ENCODE measurements around the gene CHRNB2.

CHRNB2 gene

DNA sequence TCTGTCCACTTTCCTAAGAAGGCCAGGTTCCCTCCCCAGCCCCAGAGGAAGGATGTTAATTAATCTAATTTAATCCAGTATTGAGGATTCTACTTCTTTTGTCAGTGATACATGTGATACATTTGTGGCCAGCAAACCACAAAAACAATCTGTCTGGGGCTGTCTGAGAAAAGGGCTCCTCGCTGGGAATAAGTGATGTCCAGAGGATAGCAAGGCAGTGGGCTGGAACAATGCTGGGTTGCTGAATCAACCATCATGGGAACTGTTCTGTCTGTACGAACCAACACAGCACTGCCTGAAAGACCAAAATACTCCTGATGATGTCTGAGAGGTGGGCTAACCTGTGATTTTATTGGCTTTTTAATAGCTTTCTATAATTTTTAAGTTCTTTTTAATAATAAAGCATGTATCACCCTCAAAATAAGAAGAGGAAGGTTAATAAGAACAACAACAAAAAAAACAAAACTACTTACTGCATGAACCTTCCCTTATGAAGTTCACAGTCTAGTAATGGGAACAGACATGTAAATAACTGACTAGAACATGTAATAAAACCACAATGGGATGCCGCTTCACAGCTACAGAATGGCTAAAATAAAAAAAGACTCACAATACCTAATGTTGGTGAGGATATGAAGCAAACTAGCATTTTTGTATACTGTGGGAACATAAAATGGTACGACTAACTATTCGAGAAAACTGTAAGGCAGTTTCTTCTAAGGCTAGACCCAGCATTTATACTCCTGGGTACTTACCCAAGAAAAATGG is 51.8 kb downstream of the CHRNB2 start:
- Histone ChIP-seq H2BK120ac (ENCODE audit: low read depth, low read length) (no peak overlapping the region), H2BK15ac (replicated peaks; ENCODE audit: low read depth) (no peak overlapping the region), H3K79me1 (ENCODE audit: low read length) (peaks cover 31% of the 10 kb centered on the region), H3K4ac (ENCODE audit: low read depth, low read length) (no peak overlapping the region), H4K5ac (ENCODE audit: low read length) (no peak overlapping the region), H3K4me3 (ENCODE audit: low read length) (no peak overlapping the region), H3K27me3 (ENCODE audit: insufficient read depth, low read length, poor library complexity) (no peaks in the 10 kb centered on the region), H3K9ac (ENCODE audit: low read length) (no peak overlapping the region), H2BK5ac (ENCODE audit: low read length) (no peak overlapping the region), H3K23ac (ENCODE audit: low read length) (no peak overlapping the region), H3K18ac (ENCODE audit: low read length) (no peak overlapping the region), H3K4me2 (ENCODE audit: low read length) (no peak overlapping the region), H3K56ac (ENCODE audit: low read length) (no peak overlapping the region), H4K8ac (ENCODE audit: low read depth, low read length) (no peak overlapping the region), H3K36me3 (ENCODE audit: control insufficient read depth, insufficient read depth, low read length) (no peaks in the 10 kb centered on the region), H3K4me1 (ENCODE audit: control insufficient read depth, low read depth, low read length) (peaks cover 16% of the 10 kb centered on the region), H3K27ac (ENCODE audit: low read depth, low read length) (no peak overlapping the region), H3K79me2 (ENCODE audit: control insufficient read depth, insufficient read depth, low read length) (peaks cover 58% of the 10 kb centered on the region), H2AK5ac (ENCODE audit: low read length) (no peak overlapping the region)
- no peak for DNase-seq
- no CpG with 5 or more reads among the region's 5 CpGs for WGBS (ENCODE audit: extremely low coverage, insufficient coverage, low lambda C conversion rate)

DNA sequence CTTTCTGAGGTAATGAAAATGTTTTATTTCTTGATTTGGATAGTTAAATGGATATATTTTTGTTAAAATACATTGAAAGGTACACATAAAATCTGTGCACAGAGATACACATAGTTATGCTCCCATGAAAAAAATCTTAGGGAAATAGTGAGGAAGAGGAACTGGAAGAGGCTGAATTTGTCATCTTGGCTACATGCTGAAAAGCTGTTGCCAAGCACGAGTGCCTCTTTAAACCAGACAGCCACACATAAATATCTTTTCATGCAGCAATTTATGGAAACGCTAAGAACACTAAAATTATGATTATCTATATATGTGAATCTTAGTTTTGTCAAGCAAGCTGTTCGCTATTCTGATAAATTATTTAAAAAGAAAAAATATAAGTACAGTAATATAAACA is 53.2 kb downstream of the CHRNB2 start:
- no peak overlapping the region for H3K4me3 ChIP-seq (ENCODE audit: low read length)
- no peak for DNase-seq
- H3K4me2 ChIP-seq (ENCODE audit: low read length): no peak overlapping the region
- H3K9ac ChIP-seq (ENCODE audit: low read length): no peak overlapping the region
- no peak overlapping the region for H2BK5ac ChIP-seq (ENCODE audit: low read length)
- H3K79me2 ChIP-seq (ENCODE audit: control insufficient read depth, insufficient read depth, low read length): peaks cover 58% of the 10 kb centered on the region
- H3K4me1 ChIP-seq (ENCODE audit: control insufficient read depth, low read depth, low read length): peaks cover 11% of the 10 kb centered on the region
- no peak overlapping the region for H2AK5ac ChIP-seq (ENCODE audit: low read length)
- H3K23ac ChIP-seq (ENCODE audit: low read length): no peak overlapping the region
- no CpG with 5 or more reads among the region's 3 CpGs for WGBS (ENCODE audit: extremely low coverage, insufficient coverage, low lambda C conversion rate)
- H4K5ac ChIP-seq (ENCODE audit: low read length): no peak overlapping the region
- peaks cover 30% of the 10 kb centered on the region for H3K79me1 ChIP-seq (ENCODE audit: low read length)
- no peaks in the 10 kb centered on the region for H3K27me3 ChIP-seq (ENCODE audit: insufficient read depth, low read length, poor library complexity)
- no peak overlapping the region for H3K27ac ChIP-seq (ENCODE audit: low read depth, low read length)
- H3K56ac ChIP-seq (ENCODE audit: low read length): no peak overlapping the region
- H4K8ac ChIP-seq (ENCODE audit: low read depth, low read length): no peak overlapping the region
- no peak overlapping the region for H3K18ac ChIP-seq (ENCODE audit: low read length)
- no peak overlapping the region for H2BK15ac ChIP-seq (replicated peaks; ENCODE audit: low read depth)
- H3K36me3 ChIP-seq (ENCODE audit: control insufficient read depth, insufficient read depth, low read length): no peaks in the 10 kb centered on the region
- H2BK120ac ChIP-seq (ENCODE audit: low read depth, low read length): no peak overlapping the region
- no peak overlapping the region for H3K4ac ChIP-seq (ENCODE audit: low read depth, low read length)

DNA sequence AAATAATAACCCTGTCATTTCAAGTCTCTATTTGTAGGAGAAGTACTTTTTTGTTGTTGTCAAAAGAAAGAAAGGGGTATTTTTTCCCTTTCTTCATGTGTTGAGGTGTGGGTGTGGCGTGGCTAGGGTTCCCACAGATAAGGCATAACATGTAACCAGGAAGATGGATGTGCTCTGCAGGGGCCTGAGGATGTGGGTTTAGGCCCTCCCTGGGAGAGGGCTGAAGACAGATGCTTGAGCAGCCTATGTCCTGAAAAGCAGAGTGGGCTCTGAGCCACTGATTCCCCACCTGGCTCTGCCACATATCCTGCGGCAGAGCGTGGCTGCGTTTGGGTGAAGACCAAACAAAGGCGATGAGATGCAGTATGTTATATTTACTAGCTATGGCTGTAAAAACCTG is 54.3 kb downstream of the CHRNB2 start:
- Histone ChIP-seq H4K5ac (ENCODE audit: low read length) (no peak overlapping the region), H3K4me2 (ENCODE audit: low read length) (no peak overlapping the region), H3K4me1 (ENCODE audit: control insufficient read depth, low read depth, low read length) (peaks cover 2% of the 10 kb centered on the region), H2BK120ac (ENCODE audit: low read depth, low read length) (no peak overlapping the region), H3K79me2 (ENCODE audit: control insufficient read depth, insufficient read depth, low read length) (peaks cover 62% of the 10 kb centered on the region), H3K23ac (ENCODE audit: low read length) (no peak overlapping the region), H3K27ac (ENCODE audit: low read depth, low read length) (no peak overlapping the region), H3K79me1 (ENCODE audit: low read length) (peaks cover 24% of the 10 kb centered on the region), H3K9ac (ENCODE audit: low read length) (no peak overlapping the region), H3K27me3 (ENCODE audit: insufficient read depth, low read length, poor library complexity) (no peaks in the 10 kb centered on the region), H3K36me3 (ENCODE audit: control insufficient read depth, insufficient read depth, low read length) (no peaks in the 10 kb centered on the region), H3K56ac (ENCODE audit: low read length) (no peak overlapping the region), H3K18ac (ENCODE audit: low read length) (no peak overlapping the region), H3K4me3 (ENCODE audit: low read length) (no peak overlapping the region), H2AK5ac (ENCODE audit: low read length) (no peak overlapping the region), H2BK15ac (replicated peaks; ENCODE audit: low read depth) (no peak overlapping the region), H4K8ac (ENCODE audit: low read depth, low read length) (no peak overlapping the region), H2BK5ac (ENCODE audit: low read length) (no peak overlapping the region), H3K4ac (ENCODE audit: low read depth, low read length) (no peak overlapping the region)
- no CpG with 5 or more reads among the region's 5 CpGs for WGBS (ENCODE audit: extremely low coverage, insufficient coverage, low lambda C conversion rate)
- no peak for DNase-seq

DNA sequence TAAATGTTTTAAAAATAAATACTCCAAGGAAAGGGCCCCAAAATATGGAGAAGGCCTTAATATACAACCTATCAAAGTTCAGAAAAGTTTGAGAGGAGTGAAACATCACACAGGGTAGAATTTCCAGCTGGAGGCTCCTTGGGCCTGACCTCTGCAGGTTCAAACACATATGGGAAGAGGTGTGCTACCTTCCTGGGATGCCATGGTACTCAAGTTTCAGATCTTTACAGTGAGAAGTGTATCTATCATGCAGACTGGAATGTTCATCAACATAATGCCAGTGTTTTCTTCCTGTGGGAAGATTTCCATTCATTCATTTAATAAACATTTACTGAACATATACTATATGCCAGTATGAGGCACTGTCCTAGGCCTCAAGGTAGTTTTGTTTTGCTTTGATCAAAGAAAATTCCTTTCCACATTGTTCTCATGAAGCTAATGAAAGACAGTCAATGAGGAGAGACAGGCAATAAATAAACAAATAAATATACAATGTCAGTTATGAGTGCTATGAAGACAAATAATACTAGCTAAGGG is 55.0 kb downstream of the CHRNB2 start:
- H2BK5ac ChIP-seq (ENCODE audit: low read length): no peak overlapping the region
- H4K8ac ChIP-seq (ENCODE audit: low read depth, low read length): no peak overlapping the region
- H3K23ac ChIP-seq (ENCODE audit: low read length): no peak overlapping the region
- no peaks in the 10 kb centered on the region for H3K27me3 ChIP-seq (ENCODE audit: insufficient read depth, low read length, poor library complexity)
- H2BK120ac ChIP-seq (ENCODE audit: low read depth, low read length): no peak overlapping the region
- no peak overlapping the region for H2AK5ac ChIP-seq (ENCODE audit: low read length)
- no peak overlapping the region for H2BK15ac ChIP-seq (replicated peaks; ENCODE audit: low read depth)
- no peak overlapping the region for H3K4ac ChIP-seq (ENCODE audit: low read depth, low read length)
- no peak overlapping the region for H3K18ac ChIP-seq (ENCODE audit: low read length)
- no peak overlapping the region for H3K9ac ChIP-seq (ENCODE audit: low read length)
- no peaks in the 10 kb centered on the region for H3K4me1 ChIP-seq (ENCODE audit: control insufficient read depth, low read depth, low read length)
- H3K36me3 ChIP-seq (ENCODE audit: control insufficient read depth, insufficient read depth, low read length): no peaks in the 10 kb centered on the region
- H3K27ac ChIP-seq (ENCODE audit: low read depth, low read length): no peak overlapping the region
- H3K4me3 ChIP-seq (ENCODE audit: low read length): no peak overlapping the region
- H4K5ac ChIP-seq (ENCODE audit: low read length): no peak overlapping the region
- H3K79me2 ChIP-seq (ENCODE audit: control insufficient read depth, insufficient read depth, low read length): peaks cover 65% of the 10 kb centered on the region
- H3K4me2 ChIP-seq (ENCODE audit: low read length): no peak overlapping the region
- peaks cover 24% of the 10 kb centered on the region for H3K79me1 ChIP-seq (ENCODE audit: low read length)
- DNase-seq: no peak
- H3K56ac ChIP-seq (ENCODE audit: low read length): no peak overlapping the region

- Histone ChIP-seq H3K79me2 (ENCODE audit: control insufficient read depth, insufficient read depth, low read length) (peaks cover 64% of the 10 kb centered on the region), H3K4me3 (ENCODE audit: low read length) (no peak overlapping the region), H3K23ac (ENCODE audit: low read length) (no peak overlapping the region), H2BK120ac (ENCODE audit: low read depth, low read length) (no peak overlapping the region), H4K8ac (ENCODE audit: low read depth, low read length) (no peak overlapping the region), H3K27ac (ENCODE audit: low read depth, low read length) (no peak overlapping the region), H3K36me3 (ENCODE audit: control insufficient read depth, insufficient read depth, low read length) (no peaks in the 10 kb centered on the region), H2BK5ac (ENCODE audit: low read length) (no peak overlapping the region), H3K18ac (ENCODE audit: low read length) (no peak overlapping the region), H2AK5ac (ENCODE audit: low read length) (no peak overlapping the region), H2BK15ac (replicated peaks; ENCODE audit: low read depth) (no peak overlapping the region), H3K9ac (ENCODE audit: low read length) (no peak overlapping the region), H4K5ac (ENCODE audit: low read length) (no peak overlapping the region), H3K27me3 (ENCODE audit: insufficient read depth, low read length, poor library complexity) (no peaks in the 10 kb centered on the region), H3K56ac (ENCODE audit: low read length) (no peak overlapping the region), H3K4ac (ENCODE audit: low read depth, low read length) (no peak overlapping the region), H3K79me1 (ENCODE audit: low read length) (peaks cover 24% of the 10 kb centered on the region), H3K4me2 (ENCODE audit: low read length) (no peak overlapping the region), H3K4me1 (ENCODE audit: control insufficient read depth, low read depth, low read length) (no peaks in the 10 kb centered on the region)
- WGBS (ENCODE audit: extremely low coverage, insufficient coverage, low lambda C conversion rate): no CpG with 5 or more reads among the region's 3 CpGs
- no peak for DNase-seq
Measured at GRCh38 chr1:154623358-154623757, 55.8 kb downstream of the CHRNB2 start.
